Occipital lobe (tissue), 2 donors: Measurements from ENCODE around the gene C5orf46. TPM values are rescaled to one million over a fixed set of nuclear protein-coding genes. Genes with fewer than 3 reads are reported as not detected.

Source experiments
- DNase-seq: peaks from one replicate; lab custom pipeline; 2025; lab: John Stamatoyannopoulos, UW
- total RNA-seq: library from RNA; depleted of rRNA; stranded (reverse); fragments of >200 nt; gene quantifications from one replicate; pipeline ENCODE4 v1.2.3, GENCODE V29; 2014

C5orf46 gene
- total RNA-seq, 1 donor from 2014 or later = not detected

DNA sequence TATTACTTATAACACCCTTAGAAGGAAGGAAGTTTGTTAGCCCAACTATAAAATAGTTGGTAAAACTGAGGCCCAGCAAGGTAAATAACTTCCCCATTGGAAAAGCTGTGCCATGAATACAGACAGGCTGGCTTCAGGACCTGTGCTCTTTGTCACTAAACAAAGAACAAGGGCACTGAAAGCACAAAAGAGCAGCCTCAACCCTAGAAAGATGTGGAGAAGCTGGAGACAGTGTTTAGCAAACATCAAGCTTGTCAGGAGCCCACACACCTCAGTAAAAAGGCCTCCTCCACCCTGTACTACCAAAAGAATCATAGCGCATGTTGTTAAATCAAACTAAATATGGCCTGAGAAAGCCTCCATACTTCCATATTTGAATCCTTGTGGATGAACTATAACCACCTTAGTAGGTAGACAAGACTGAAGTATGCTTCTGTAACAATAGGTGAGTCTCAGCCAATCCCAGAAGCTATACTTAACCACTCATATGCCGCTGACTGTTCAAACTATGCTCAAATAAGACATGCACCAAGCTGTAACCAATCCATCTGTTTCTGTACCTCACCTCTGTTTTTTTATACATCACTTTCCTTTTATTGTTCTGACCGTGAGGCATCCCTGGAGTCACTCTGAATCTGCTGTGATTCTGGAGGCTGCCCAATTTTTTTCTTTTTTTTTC lies 46.2 kb downstream of the C5orf46 start:
- DNase-seq = no peak

GRCh38 chr5:147858565-147858964 lies 47.8 kb downstream of the C5orf46 start:
- DNase-seq = no peak

GRCh38 chr5:147857302-147858129 lies 48.8 kb downstream of the C5orf46 start:
- peak; percentile 40 for DNase-seq

GRCh38 chr5:147856801-147857200 lies 49.5 kb downstream of the C5orf46 start:
- DNase-seq = no peak

- no peak for DNase-seq
Observed at GRCh38 chr5:147855774-147856069, 50.6 kb downstream of the C5orf46 start.

- no peak for DNase-seq
Observed at GRCh38 chr5:147854894-147855773, 51.2 kb downstream of the C5orf46 start.

- DNase-seq = no peak
Observed at GRCh38 chr5:147854331-147854730, 52.0 kb downstream of the C5orf46 start.

GRCh38 chr5:147853372-147853987 lies 52.9 kb downstream of the C5orf46 start:
- DNase-seq = no peak

GRCh38 chr5:147852365-147852764 lies 54.0 kb downstream of the C5orf46 start:
- no peak for DNase-seq

GRCh38 chr5:147851578-147851977 lies 54.8 kb downstream of the C5orf46 start:
- no peak for DNase-seq

DNA sequence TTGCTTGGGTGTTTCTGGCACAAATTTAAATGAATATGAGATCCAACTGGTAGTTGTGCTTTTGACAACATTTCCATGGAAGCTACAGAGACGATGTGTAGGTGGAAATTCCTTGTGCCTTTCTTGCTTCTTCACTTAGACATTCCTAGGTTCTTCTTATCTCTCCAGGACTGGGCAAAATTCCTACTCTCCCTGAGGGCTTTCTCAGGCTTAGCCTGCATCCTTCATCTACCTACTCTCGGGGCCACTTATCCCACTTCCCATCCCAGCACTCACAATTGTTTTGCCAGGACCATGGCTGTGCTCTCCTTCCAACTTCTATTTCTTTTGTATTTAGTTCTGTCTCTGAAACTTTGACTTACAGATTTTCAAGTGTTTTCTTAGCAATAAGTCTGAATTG lies 57.1 kb downstream of the C5orf46 start:
- DNase-seq = no peak

- no peak for DNase-seq
Observed at GRCh38 chr5:147845618-147846017, 60.7 kb downstream of the C5orf46 start.

GRCh38 chr5:147844846-147845245 lies 61.5 kb downstream of the C5orf46 start:
- no peak for DNase-seq

GRCh38 chr5:147842869-147843268 lies 63.5 kb downstream of the C5orf46 start:
- DNase-seq = no peak

Other genes starting within 250 kb of the C5orf46 start
- 67.7 TPM for gene JAKMIP2, start 123.8 kb downstream of the C5orf46 start, total RNA-seq
- gene SPINK1, start 74.9 kb downstream of the C5orf46 start, total RNA-seq = not detected
- gene SCGB3A2, start 27.8 kb downstream of the C5orf46 start, total RNA-seq = not detected
- not detected for gene SPINK5, start 157.4 kb upstream of the C5orf46 start, total RNA-seq